SK-N-SH (cell line): ENCODE data around the gene CACNG4. TPM values are rescaled to one million over a fixed set of nuclear protein-coding genes. Genes with fewer than 3 reads are reported as not detected.
A peak's percentile ranks its signal among the peaks of the same experiment; 100 is the strongest.

Experiments used
- CTCF ChIA-PET: fragments of 300-600, 350-600 bp; formaldehyde crosslinking; extraction: SDS; loops from one replicate; lab custom pipeline; 2021; lab: Yijun Ruan, JAX
- POLR2A ChIA-PET: fragments of 350-600 bp; sonication (Branson Sonifier 250); formaldehyde crosslinking; extraction: SDS; loops from one replicate; lab custom pipeline; 2020; ENCODE audit warnings: antibody characterized with exemption, inconsistent platforms; lab: Yijun Ruan, JAX
- DNase-seq: peaks from one replicate; pipeline ENCODE4 v3.0.0; 2012
- H2AFZ ChIP-seq: fragments of 200-600 bp; sonication (generic); 2 replicates; pipeline ENCODE4 v1.8.1; 2016; ENCODE audit warnings: antibody characterized with exemption, mild to moderate bottlenecking, low read depth
- H3F3A ChIP-seq: fragments of 200-600 bp; sonication (generic); replicated peaks from 2 replicates; pipeline ENCODE3; 2016; ENCODE audit warnings: antibody characterized with exemption, mild to moderate bottlenecking; ENCODE audit not compliant: insufficient read depth
- H3K27ac ChIP-seq, 2 experiments: fragments of 200-500 bp in 1 of 2; fragments of 200-600 bp in 1 of 2; sonication (Bioruptor generic) in 1 of 2; sonication (generic), shearing (Covaris generic) in 1 of 2; 2 replicates each; pipeline versions ENCODE4 v1.5.1 to v1.6.1; 2014 to 2016; ENCODE audit warnings: low read depth in 2 of 2, inconsistent platforms in 1 of 2, low read length in 1 of 2, mild to moderate bottlenecking in 1 of 2, mixed read lengths in 1 of 2
- H3K27me3 ChIP-seq: fragments of 200-600 bp; sonication (generic), shearing (Covaris generic); 2 replicates; pipeline ENCODE4 v1.6.1; 2016; ENCODE audit warnings: mixed run types; ENCODE audit not compliant: insufficient read depth
- H3K36me3 ChIP-seq, 2 experiments: fragments of 200-500 bp in 1 of 2; fragments of 200-600 bp in 1 of 2; sonication (Bioruptor generic) in 1 of 2; sonication (generic) in 1 of 2; replicated peaks in 1 of 2; 2 replicates each; pipeline versions ENCODE3 to v1.5.1; 2014 to 2016; ENCODE audit warnings: low read length in 1 of 2, mild to moderate bottlenecking in 1 of 2; ENCODE audit not compliant: insufficient read depth in 2 of 2, control insufficient read depth in 1 of 2
- H3K4me1 ChIP-seq, 2 experiments: fragments of 200-500 bp in 1 of 2; fragments of 200-600 bp in 1 of 2; sonication (Bioruptor generic) in 1 of 2; sonication (generic), shearing (Covaris generic) in 1 of 2; 2 replicates each; pipeline versions ENCODE4 v1.5.1 to v1.6.1; 2014 to 2016; ENCODE audit warnings: low read depth in 1 of 2, low read length in 1 of 2, mixed run types in 1 of 2; ENCODE audit not compliant: insufficient read depth in 2 of 2, control insufficient read depth in 1 of 2
- H3K4me2 ChIP-seq: fragments of 200-600 bp; sonication (generic), shearing (Covaris generic); 2 replicates; pipeline ENCODE4 v1.6.1; 2017; ENCODE audit warnings: mixed run types
- H3K4me3 ChIP-seq, 2 experiments: fragments of 200-500 bp in 1 of 2; fragments of 200-600 bp in 1 of 2; sonication (Bioruptor generic) in 1 of 2; sonication (generic), shearing (Covaris generic) in 1 of 2; 2 replicates each; pipeline versions ENCODE4 v1.5.1 to v1.8.1; 2014 to 2016; ENCODE audit warnings: low read depth in 2 of 2, inconsistent platforms in 1 of 2, low read length in 1 of 2, mild to moderate bottlenecking in 1 of 2, mixed read lengths in 1 of 2, moderate library complexity in 1 of 2
- H3K79me2 ChIP-seq: fragments of 200-600 bp; sonication (generic); 2 replicates; pipeline ENCODE4 v1.8.1; 2017; ENCODE audit warnings: mild to moderate bottlenecking; ENCODE audit not compliant: insufficient read depth
- H3K9ac ChIP-seq: fragments of 200-600 bp; sonication (generic); 2 replicates; pipeline ENCODE4 v1.6.1; 2017; ENCODE audit warnings: mixed run types
- H3K9me2 ChIP-seq: fragments of 200-600 bp; sonication (generic); 2 replicates; pipeline ENCODE4 v1.6.1; 2017; ENCODE audit warnings: mixed run types
- H3K9me3 ChIP-seq: fragments of 200-600 bp; sonication (generic); 2 replicates; pipeline ENCODE4 v1.6.1; 2017; ENCODE audit warnings: mixed run types, mild to moderate bottlenecking, moderate library complexity
- H4K20me1 ChIP-seq: fragments of 200-600 bp; sonication (generic); 2 replicates; pipeline ENCODE4 v1.6.1; 2017; ENCODE audit warnings: mild to moderate bottlenecking, mixed run types; ENCODE audit not compliant: insufficient read depth
- CHD2 ChIP-seq: fragments of 150-350 bp; IDR thresholded peaks from 2 replicates; pipeline ENCODE4 v1.6.1; 2018; ENCODE audit warnings: low read length; ENCODE audit not compliant: partially characterized antibody
- ELF1 ChIP-seq: IDR thresholded peaks from 2 replicates; pipeline ENCODE4 v1.4.0; 2012
- EZH2phosphoT487 ChIP-seq: fragments of 200-600 bp; sonication (generic); IDR thresholded peaks from 2 replicates; pipeline ENCODE4 v1.6.1; 2017; ENCODE audit warnings: low read depth, mixed run types, mild to moderate bottlenecking, antibody characterized with exemption, moderate library complexity, borderline replicate concordance
- FOSL2 ChIP-seq: IDR thresholded peaks from 2 replicates; pipeline ENCODE4 v1.4.0; 2012; ENCODE audit warnings: low read depth, mild to moderate bottlenecking, moderate library complexity, borderline replicate concordance
- FOXJ3 ChIP-seq: sonication (generic); formaldehyde crosslinking; IDR thresholded peaks from 2 replicates; pipeline ENCODE4 v1.5.1; 2020; ENCODE audit warnings: mild to moderate bottlenecking, missing genetic modification reagents
- GATA2 ChIP-seq: sonication (generic); formaldehyde crosslinking; IDR thresholded peaks from 2 replicates; pipeline ENCODE4 v1.5.0; 2020; ENCODE audit warnings: mild to moderate bottlenecking, missing genetic modification reagents
- MXI1 ChIP-seq: IDR thresholded peaks from 2 replicates; pipeline ENCODE4 v1.6.1; 2012; ENCODE audit warnings: mild to moderate bottlenecking, low read depth, low read length, improper control_type of control experiment
- NFIC ChIP-seq: IDR thresholded peaks from 2 replicates; pipeline ENCODE4 v1.4.0; 2012; ENCODE audit warnings: borderline replicate concordance
- NRF1 ChIP-seq: IDR thresholded peaks from 2 replicates; pipeline ENCODE4 v1.6.1; 2012; ENCODE audit warnings: low read depth, mild to moderate bottlenecking, low read length
- RAD21 ChIP-seq: IDR thresholded peaks from 2 replicates; pipeline ENCODE4 v1.6.1; 2012; ENCODE audit warnings: mild to moderate bottlenecking, low read length
- SMC3 ChIP-seq: IDR thresholded peaks from 2 replicates; pipeline ENCODE4 v1.6.1; 2012; ENCODE audit warnings: low read depth, low read length, improper control_type of control experiment
- TAF1 ChIP-seq: IDR thresholded peaks from 2 replicates; pipeline ENCODE4 v1.6.1; 2012; ENCODE audit warnings: low read depth, mild to moderate bottlenecking, low read length, moderate library complexity, borderline replicate concordance
- TCF12 ChIP-seq: IDR thresholded peaks from 2 replicates; pipeline ENCODE4 v1.4.0; 2012
- TEAD4 ChIP-seq: IDR thresholded peaks from 2 replicates; pipeline ENCODE4 v1.4.0; 2012; ENCODE audit warnings: mild to moderate bottlenecking, borderline replicate concordance; ENCODE audit not compliant: insufficient read depth
- WGBS: methylation state at CpG from one replicate; pipeline ENCODE4 v1.1.6; 2017; ENCODE audit warnings: low lambda C conversion rate; 5-methylcytosine and 5-hydroxymethylcytosine counted together
- polyA plus RNA-seq, 3 experiments: library from polyadenylated mRNA; depleted of rRNA; stranded (reverse); fragments of >200 nt; gene quantifications; 2 replicates each; pipeline ENCODE4 v1.2.3, GENCODE V29; 2012
- TF ChIP-seq, protein P1 (sequence below): IDR thresholded peaks from 2 replicates; pipeline ENCODE4; 2012
- TF ChIP-seq, protein P2 (sequence below): fragments of 150-350 bp; IDR thresholded peaks from 2 replicates; pipeline ENCODE4 v1.6.1; 2016; ENCODE audit warnings: mild to moderate bottlenecking, low read depth, low read length
- TF ChIP-seq, protein P3 (sequence below): fragments of 150-350 bp; IDR thresholded peaks from 2 replicates; pipeline ENCODE4 v1.6.1; 2017; ENCODE audit warnings: antibody characterized with exemption, low read length, low read depth, borderline replicate concordance

The CACNG4 gene
- polyA plus RNA-seq, 1 of the 3 experiments (the other 2 are of a cell fraction) = 13.2 TPM

GRCh38 chr17:67022451-67022810 lies 57.9 kb downstream of the CACNG4 start:
- TF ChIP-seq TCF12 = no peak
- TF ChIP-seq NFIC = no peak
- TF ChIP-seq FOSL2 = no peak
- no peak for TF ChIP-seq GATA2 (CRISPR knock-in tag)
- TF ChIP-seq MXI1 = no peak
- TF ChIP-seq, protein P1, sequence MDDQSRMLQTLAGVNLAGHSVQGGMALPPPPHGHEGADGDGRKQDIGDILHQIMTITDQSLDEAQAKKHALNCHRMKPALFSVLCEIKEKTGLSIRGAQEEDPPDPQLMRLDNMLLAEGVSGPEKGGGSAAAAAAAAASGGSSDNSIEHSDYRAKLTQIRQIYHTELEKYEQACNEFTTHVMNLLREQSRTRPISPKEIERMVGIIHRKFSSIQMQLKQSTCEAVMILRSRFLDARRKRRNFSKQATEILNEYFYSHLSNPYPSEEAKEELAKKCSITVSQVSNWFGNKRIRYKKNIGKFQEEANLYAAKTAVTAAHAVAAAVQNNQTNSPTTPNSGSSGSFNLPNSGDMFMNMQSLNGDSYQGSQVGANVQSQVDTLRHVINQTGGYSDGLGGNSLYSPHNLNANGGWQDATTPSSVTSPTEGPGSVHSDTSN = no peak
- TF ChIP-seq TEAD4 = no peak
- H3K27ac ChIP-seq = peak overlapping the region in 1 of 2 experiments; percentile 99; a peak in 2 of 4 replicates
- H3F3A ChIP-seq = no peaks in the 10 kb centered on the region
- H3K9me3 ChIP-seq = no peaks in the 10 kb centered on the region
- POLR2A ChIA-PET = interaction anchor here (1.5 to 5.5 kb wide), 2 partner anchors 49 to 57 kb away, joined by 5 to 125 read pairs; partner anchors contain the start of gene CACNG4
- DNase-seq = no peak
- H3K9ac ChIP-seq = no peak overlapping the region
- no peak overlapping the region for H3K4me2 ChIP-seq
- H4K20me1 ChIP-seq = no peaks in the 10 kb centered on the region
- no peaks in the 10 kb centered on the region for H3K79me2 ChIP-seq
- no peaks in the 10 kb centered on the region for H3K9me2 ChIP-seq
- peaks cover 0 to 54% of the 10 kb centered on the region in 2 experiments; a peak in 2 of 4 replicates for H3K4me1 ChIP-seq
- no peaks in the 10 kb centered on the region for H3K36me3 ChIP-seq
- CTCF ChIA-PET = interaction anchor here (0.7 to 4.7 kb wide), 7 partner anchors 12 to 136 kb away, joined by 3 to 25 read pairs (median 7); no protein-coding TSS in a partner anchor
- 89% methylated on average over 12 of the region's 12 CpGs for WGBS
- H3K27me3 ChIP-seq = no peaks in the 10 kb centered on the region
- H3K4me3 ChIP-seq = no peak overlapping the region
- no peak overlapping the region for H2AFZ ChIP-seq

DNA sequence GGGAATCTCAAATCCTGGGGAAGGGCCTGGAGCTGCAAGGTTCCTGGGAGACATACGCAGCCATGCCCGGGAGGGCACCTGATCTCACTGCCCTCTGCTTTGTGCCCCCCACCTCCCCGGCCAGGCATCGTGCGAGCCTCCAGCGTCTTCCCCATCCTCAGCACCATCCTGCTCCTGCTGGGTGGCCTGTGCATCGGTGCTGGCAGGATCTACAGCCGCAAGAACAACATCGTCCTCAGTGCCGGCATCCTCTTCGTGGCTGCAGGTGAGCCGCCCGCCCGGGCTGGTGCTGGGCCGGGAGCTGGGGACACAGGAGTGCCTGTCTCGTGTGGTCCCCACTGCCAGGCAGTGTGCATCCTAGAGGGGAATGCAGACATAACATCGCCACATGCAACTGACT lies 60.2 kb downstream of the CACNG4 start:
- CTCF ChIA-PET = interaction anchor here (0.8 to 1.4 kb wide), 6 partner anchors 8 to 333 kb away, joined by 3 to 4 read pairs (median 4); no protein-coding TSS in a partner anchor
- no peak overlapping the region for H3K4me2 ChIP-seq
- H3K27me3 ChIP-seq = no peaks in the 10 kb centered on the region
- no peak overlapping the region for H3K9ac ChIP-seq
- TF ChIP-seq MXI1 = no peak
- TF ChIP-seq FOXJ3 (CRISPR knock-in tag) = no peak
- TF ChIP-seq CHD2 = no peak
- no peak for TF ChIP-seq TEAD4
- no peak for TF ChIP-seq RAD21
- no peak for TF ChIP-seq EZH2phosphoT487
- TF ChIP-seq FOSL2 = no peak
- no peak for TF ChIP-seq NRF1
- no peak for TF ChIP-seq ELF1
- TF ChIP-seq, protein P2, sequence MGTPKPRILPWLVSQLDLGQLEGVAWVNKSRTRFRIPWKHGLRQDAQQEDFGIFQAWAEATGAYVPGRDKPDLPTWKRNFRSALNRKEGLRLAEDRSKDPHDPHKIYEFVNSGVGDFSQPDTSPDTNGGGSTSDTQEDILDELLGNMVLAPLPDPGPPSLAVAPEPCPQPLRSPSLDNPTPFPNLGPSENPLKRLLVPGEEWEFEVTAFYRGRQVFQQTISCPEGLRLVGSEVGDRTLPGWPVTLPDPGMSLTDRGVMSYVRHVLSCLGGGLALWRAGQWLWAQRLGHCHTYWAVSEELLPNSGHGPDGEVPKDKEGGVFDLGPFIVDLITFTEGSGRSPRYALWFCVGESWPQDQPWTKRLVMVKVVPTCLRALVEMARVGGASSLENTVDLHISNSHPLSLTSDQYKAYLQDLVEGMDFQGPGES = no peak
- no peak for TF ChIP-seq GATA2 (CRISPR knock-in tag)
- TF ChIP-seq SMC3 = no peak
- no peak for TF ChIP-seq TAF1
- TF ChIP-seq, protein P3, sequence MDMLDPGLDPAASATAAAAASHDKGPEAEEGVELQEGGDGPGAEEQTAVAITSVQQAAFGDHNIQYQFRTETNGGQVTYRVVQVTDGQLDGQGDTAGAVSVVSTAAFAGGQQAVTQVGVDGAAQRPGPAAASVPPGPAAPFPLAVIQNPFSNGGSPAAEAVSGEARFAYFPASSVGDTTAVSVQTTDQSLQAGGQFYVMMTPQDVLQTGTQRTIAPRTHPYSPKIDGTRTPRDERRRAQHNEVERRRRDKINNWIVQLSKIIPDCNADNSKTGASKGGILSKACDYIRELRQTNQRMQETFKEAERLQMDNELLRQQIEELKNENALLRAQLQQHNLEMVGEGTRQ = no peak
- no peak for TF ChIP-seq TCF12
- H3K9me3 ChIP-seq = no peaks in the 10 kb centered on the region
- no peaks in the 10 kb centered on the region for H3K9me2 ChIP-seq
- H3K4me1 ChIP-seq = peaks cover 0 to 31% of the 10 kb centered on the region in 2 experiments; a peak in 2 of 4 replicates
- H4K20me1 ChIP-seq = no peaks in the 10 kb centered on the region
- no peak for DNase-seq
- no peaks in the 10 kb centered on the region for H3K36me3 ChIP-seq
- peak overlapping the region in 1 of 2 experiments; percentile 12; a peak in 1 of 4 replicates for H3K27ac ChIP-seq
- no peaks in the 10 kb centered on the region for H3K79me2 ChIP-seq
- POLR2A ChIA-PET = interaction anchor here (0.8 kb wide), 1 partner anchor 50 kb away, joined by 3 read pairs; no protein-coding TSS in a partner anchor
- no peak overlapping the region for H2AFZ ChIP-seq
- 90% methylated on average over 15 of the region's 17 CpGs for WGBS
- no peak overlapping the region for H3K4me3 ChIP-seq
- H3F3A ChIP-seq = no peaks in the 10 kb centered on the region
